ENCODE measurements around the gene TWF2.

TWF2 gene

DNA sequence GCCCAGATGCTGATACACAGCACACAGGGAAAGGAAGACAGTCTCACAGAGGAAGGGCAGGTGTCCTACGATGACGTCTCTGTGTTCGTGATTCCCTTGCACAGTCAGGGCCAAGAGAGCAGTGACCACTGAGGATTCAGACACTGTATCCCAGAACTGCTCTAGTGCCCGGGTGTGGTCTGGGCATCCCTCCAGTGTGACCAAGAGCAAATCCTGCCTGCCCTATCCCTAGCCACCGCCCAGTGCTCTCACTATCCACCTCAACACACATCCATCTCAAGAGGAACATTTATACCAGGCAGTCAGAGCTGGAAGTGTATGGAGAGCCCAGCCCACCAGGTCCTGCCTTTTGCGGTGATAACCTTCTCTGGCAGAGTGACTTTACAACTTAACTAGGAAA lies 10.7 kb upstream of the TWF2 start:
- H3K4me3 ChIP-seq (replicated peaks; ENCODE audit: low read depth, low read length): no peak overlapping the region
- TF ChIP-seq, protein P1, sequence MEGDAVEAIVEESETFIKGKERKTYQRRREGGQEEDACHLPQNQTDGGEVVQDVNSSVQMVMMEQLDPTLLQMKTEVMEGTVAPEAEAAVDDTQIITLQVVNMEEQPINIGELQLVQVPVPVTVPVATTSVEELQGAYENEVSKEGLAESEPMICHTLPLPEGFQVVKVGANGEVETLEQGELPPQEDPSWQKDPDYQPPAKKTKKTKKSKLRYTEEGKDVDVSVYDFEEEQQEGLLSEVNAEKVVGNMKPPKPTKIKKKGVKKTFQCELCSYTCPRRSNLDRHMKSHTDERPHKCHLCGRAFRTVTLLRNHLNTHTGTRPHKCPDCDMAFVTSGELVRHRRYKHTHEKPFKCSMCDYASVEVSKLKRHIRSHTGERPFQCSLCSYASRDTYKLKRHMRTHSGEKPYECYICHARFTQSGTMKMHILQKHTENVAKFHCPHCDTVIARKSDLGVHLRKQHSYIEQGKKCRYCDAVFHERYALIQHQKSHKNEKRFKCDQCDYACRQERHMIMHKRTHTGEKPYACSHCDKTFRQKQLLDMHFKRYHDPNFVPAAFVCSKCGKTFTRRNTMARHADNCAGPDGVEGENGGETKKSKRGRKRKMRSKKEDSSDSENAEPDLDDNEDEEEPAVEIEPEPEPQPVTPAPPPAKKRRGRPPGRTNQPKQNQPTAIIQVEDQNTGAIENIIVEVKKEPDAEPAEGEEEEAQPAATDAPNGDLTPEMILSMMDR (IDR thresholded peaks at IDR 0.05; ENCODE audit: low read depth, low read length, missing control alignments): no peak
- no peak for DNase-seq (ENCODE audit: extremely low read depth, low read depth)

DNA sequence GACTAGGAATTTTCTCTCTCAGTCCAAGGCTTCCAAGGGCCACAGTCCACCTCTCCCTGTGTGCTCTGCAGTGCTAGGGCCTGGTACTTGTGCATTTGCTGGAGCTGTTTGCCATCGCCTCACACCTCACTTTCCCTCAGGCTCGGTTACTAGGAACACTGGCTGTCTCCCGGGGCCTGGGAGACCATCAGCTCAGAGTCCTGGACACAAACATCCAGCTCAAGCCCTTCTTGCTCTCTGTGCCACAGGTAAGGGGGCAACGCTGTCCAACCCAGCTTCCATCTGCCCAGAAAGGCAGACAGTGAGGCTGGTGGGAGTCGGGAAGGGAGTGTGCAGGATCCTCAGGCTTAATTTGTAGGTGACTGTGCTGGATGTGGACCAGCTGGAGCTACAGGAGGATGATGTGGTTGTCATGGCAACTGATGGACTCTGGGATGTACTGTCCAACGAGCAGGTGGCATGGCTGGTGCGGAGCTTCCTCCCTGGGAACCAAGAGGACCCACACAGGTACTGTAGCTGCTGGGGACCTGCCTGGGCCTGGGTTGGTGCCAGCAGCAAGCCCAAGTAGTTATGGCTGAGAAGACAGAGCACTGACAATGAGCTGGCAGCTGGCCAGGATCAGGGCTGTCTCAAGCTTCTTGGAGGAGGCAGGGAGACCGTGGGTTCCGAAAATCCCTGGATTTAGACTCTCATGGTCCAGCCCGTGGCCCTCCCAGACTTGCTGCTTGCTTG lies 10.0 kb upstream of the TWF2 start:
- DNase-seq (ENCODE audit: extremely low read depth, low read depth): no peak

DNA sequence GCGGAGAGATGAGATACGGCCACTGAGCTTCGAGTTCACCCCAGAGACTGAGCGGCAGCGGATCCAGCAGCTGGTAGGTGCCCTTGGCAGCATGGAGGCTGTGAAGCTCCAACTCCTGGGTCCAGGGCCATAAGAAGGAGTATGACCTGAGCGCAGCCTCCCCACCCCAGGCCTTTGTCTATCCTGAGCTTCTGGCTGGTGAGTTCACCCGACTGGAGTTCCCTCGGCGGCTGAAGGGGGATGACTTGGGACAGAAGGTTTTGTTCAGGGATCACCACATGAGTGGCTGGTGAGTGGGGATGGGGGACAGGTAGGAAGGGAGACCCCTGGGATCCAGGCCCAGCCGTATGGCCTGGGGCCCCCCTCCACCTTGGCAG lies 9.2 kb upstream of the TWF2 start:
- no peak for DNase-seq (ENCODE audit: extremely low read depth, low read depth)
- no peak overlapping the region for H3K4me3 ChIP-seq (replicated peaks; ENCODE audit: low read depth, low read length)
- TF ChIP-seq, protein P1 (IDR thresholded peaks at IDR 0.05; ENCODE audit: low read depth, low read length, missing control alignments): no peak

More for the DNA sequence above, 10.0 kb upstream of the TWF2 start:
- TF ChIP-seq, protein P1 (IDR thresholded peaks at IDR 0.05; ENCODE audit: low read depth, low read length, missing control alignments): no peak
- H3K4me3 ChIP-seq (replicated peaks; ENCODE audit: low read depth, low read length): no peak overlapping the region

DNA sequence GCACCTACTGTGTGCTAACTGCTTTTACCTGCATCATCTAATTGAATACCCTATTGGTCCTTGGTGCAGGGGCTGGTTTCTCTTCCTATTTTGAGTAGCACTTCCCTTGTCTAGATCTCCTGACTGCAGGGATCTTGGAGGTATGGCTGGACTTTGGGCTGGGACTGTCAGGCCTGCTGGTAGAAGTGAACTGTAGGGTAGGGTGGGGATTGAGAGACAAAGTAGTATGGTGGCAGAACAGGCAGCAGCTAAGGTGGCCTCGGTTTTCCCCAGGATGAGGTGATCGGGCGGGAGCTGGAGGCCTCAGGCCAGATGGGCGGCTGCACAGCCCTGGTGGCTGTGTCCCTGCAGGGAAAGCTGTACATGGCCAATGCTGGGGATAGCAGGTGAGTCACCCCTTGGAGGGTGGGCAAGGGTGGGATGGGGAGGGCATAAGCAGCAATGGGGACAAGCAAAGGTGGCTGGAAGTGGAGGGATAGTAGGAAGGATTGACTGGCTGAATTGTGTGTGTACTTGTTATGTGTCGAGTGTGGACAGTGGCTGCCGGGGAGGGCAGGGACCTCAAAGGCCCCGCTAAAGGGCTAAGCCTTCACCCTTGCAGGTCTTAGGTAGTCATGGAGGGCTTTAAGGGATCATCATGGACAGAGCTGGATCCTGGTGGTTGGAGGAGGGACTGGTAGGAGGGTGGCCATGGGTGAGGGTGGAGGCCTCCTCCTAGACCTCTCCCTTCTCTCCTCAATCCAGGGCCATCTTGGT lies 8.6 kb upstream of the TWF2 start:
- H3K4me3 ChIP-seq (replicated peaks; ENCODE audit: low read depth, low read length): no peak overlapping the region
- TF ChIP-seq, protein P1 (IDR thresholded peaks at IDR 0.05; ENCODE audit: low read depth, low read length, missing control alignments): no peak
- DNase-seq (ENCODE audit: extremely low read depth, low read depth): no peak

DNA sequence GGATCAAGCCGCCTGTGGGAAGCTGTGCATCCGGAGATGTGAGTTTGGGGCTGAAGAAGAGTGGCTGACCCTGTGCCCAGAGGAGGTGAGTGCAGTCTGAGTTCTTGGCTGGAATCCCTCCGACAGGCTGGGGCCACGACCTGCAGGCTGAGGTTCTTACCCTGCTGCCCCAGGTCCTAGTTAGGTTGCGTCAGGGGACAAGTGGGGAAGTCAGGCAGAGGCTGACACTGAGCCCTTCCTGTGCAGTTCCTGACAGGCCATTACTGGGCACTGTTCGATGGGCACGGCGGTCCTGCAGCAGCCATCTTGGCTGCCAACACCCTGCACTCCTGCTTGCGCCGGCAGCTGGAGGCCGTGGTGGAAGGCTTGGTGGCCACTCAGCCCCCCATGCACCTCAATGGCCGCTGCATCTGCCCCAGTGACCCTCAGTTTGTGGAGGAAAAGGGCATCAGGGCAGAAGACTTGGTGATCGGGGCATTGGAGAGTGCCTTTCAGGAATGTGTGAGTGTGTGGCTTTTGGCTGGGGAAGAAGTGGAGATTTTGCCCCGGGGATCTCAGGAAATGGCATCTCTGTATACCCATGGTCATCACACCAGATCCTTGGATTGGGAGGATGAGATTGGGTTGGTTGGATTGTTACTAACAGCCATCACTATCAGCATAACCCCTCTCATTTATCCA lies 7.9 kb upstream of the TWF2 start:
- peak overlapping the region; percentile 49; the same call in 1 of the 2 replicates for H3K4me3 ChIP-seq (replicated peaks; ENCODE audit: low read depth, low read length)
- no peak for DNase-seq (ENCODE audit: extremely low read depth, low read depth)
- TF ChIP-seq, protein P1 (IDR thresholded peaks at IDR 0.05; ENCODE audit: low read depth, low read length, missing control alignments): no peak

DNA sequence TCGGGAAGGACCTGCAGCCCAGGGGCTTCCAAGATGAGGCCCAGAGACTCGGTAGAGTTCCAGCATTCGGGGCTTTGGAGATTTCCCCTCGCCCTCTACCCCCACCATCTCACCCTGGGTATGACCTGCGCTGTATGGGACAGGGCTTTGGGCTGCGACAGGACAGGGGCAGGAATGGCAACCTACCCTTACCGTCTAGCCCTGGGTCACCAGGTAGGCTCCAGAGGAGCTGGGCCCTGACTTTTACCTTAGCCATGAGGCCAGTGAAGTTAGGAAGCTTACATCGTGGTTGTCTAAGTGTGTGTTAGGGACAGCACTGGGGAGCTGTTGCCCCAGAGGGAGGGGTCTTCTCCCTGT lies 7.3 kb upstream of the TWF2 start:
- peak overlapping the region; percentile 49 for H3K4me3 ChIP-seq (replicated peaks; ENCODE audit: low read depth, low read length)
- no peak for DNase-seq (ENCODE audit: extremely low read depth, low read depth)
- TF ChIP-seq, protein P1 (IDR thresholded peaks at IDR 0.05; ENCODE audit: low read depth, low read length, missing control alignments): no peak

All from HFF-Myc (cell line).